Hematopoietic multipotent progenitor cell treated with erythropoietin and hydrocortisone succinate and interleukin-3 and kit ligand, for 17 days (in vitro differentiated cells): ENCODE measurements around the gene UGT1A10.

Source experiments
- DNase-seq: peaks from one replicate; pipeline ENCODE4 v3.0.0-alpha.2; 2015; ENCODE audit warnings: low spot score

The UGT1A10 gene

GRCh38 chr2:233822101-233822771 is 186.0 kb downstream of the UGT1A10 start:
- DNase-seq = no peak
